ENCODE results near the gene BTG1. TPM values are rescaled to one million over a fixed set of nuclear protein-coding genes. Genes with fewer than 3 reads are reported as not detected.

Gene BTG1
- total RNA-seq, 1 donor from 2014 or later, result 72.2 TPM

DNA sequence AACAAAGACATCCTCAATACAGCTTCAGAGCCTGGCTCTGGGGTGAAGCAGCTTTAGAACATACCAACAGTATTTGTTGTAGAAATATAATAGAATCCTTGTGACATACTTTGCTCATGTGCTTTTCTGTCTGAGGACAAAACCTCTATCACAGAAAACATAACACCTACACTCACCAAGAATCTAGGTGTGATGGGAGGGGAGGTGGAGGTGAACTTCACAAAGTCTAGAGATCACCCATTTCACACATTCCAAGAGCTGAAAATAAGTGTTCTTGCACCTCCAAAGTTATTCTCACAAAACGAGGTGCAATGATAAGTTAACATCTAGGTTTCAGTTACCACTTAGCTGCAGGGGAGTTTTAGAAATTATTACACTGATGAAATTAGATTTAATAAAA lies 32.7 kb upstream of the BTG1 start:
- H3K9me3 Mint-ChIP-seq (ENCODE audit: unreplicated experiment), result no peaks in the 10 kb centered on the region
- H3K27me3 Mint-ChIP-seq (ENCODE audit: unreplicated experiment), result no peaks in the 10 kb centered on the region
- TF ChIP-seq, protein P1, sequence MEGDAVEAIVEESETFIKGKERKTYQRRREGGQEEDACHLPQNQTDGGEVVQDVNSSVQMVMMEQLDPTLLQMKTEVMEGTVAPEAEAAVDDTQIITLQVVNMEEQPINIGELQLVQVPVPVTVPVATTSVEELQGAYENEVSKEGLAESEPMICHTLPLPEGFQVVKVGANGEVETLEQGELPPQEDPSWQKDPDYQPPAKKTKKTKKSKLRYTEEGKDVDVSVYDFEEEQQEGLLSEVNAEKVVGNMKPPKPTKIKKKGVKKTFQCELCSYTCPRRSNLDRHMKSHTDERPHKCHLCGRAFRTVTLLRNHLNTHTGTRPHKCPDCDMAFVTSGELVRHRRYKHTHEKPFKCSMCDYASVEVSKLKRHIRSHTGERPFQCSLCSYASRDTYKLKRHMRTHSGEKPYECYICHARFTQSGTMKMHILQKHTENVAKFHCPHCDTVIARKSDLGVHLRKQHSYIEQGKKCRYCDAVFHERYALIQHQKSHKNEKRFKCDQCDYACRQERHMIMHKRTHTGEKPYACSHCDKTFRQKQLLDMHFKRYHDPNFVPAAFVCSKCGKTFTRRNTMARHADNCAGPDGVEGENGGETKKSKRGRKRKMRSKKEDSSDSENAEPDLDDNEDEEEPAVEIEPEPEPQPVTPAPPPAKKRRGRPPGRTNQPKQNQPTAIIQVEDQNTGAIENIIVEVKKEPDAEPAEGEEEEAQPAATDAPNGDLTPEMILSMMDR (IDR thresholded peaks at IDR 0.05; ENCODE audit: partially characterized antibody, unreplicated experiment), result no peak
- H3K36me3 Mint-ChIP-seq (ENCODE audit: unreplicated experiment), result peaks cover 8% of the 10 kb centered on the region
- H3K27ac Mint-ChIP-seq (ENCODE audit: unreplicated experiment), result no peak overlapping the region
- H3K4me1 Mint-ChIP-seq (ENCODE audit: low read depth, unreplicated experiment), result no peaks in the 10 kb centered on the region
- DNase-seq, result no peak
- no peak overlapping the region for H3K4me3 Mint-ChIP-seq (ENCODE audit: unreplicated experiment)

DNA sequence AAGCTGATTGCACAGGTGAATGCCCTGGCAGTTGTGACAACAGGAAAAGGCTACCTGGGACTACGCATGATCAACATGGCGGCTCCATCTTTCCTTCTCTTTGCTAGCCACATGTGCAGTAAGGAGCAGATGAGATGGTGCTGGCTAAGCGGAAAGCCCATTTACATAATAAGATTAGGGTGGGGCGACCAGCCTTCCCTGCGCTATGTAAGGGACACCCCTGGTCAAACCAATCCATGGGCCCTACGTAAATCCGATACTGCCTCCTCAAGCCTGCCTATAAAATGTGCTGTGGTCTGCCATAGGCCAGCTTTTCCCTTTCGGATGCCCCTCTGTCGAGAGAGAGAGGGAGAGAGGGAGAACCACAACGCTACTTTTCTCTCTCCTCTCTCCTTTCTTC lies 31.0 kb upstream of the BTG1 start:
- Mint-ChIP-seq H3K9me3 (ENCODE audit: unreplicated experiment) (no peaks in the 10 kb centered on the region), H3K4me3 (ENCODE audit: unreplicated experiment) (no peak overlapping the region), H3K27ac (ENCODE audit: unreplicated experiment) (no peak overlapping the region), H3K36me3 (ENCODE audit: unreplicated experiment) (no peaks in the 10 kb centered on the region), H3K4me1 (ENCODE audit: low read depth, unreplicated experiment) (peaks cover 8% of the 10 kb centered on the region), H3K27me3 (ENCODE audit: unreplicated experiment) (no peaks in the 10 kb centered on the region)
- DNase-seq, result no peak
- TF ChIP-seq, protein P1 (IDR thresholded peaks at IDR 0.05; ENCODE audit: partially characterized antibody, unreplicated experiment), result no peak

DNA sequence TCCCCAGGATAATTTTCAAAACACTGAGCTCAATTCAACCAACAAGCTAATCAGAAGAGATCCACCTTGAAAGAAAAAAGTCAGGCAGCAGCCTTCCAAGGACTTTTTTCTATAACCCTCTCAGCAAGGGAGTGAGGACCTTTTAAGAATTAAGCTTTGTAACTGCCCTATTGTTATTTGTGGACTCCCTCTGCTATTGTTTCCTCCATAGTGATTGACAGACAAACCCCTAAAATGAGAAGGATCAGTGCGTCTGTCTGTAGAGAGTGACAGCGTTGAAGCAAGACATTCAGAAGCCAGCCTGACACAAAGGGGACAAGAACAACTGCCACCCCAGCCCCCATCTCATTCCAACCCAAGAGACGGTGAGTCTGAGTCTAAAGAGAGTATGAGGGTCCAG lies 30.3 kb upstream of the BTG1 start:
- Mint-ChIP-seq H3K4me1 (ENCODE audit: low read depth, unreplicated experiment) (peaks cover 11% of the 10 kb centered on the region), H3K4me3 (ENCODE audit: unreplicated experiment) (no peak overlapping the region), H3K36me3 (ENCODE audit: unreplicated experiment) (no peaks in the 10 kb centered on the region), H3K27ac (ENCODE audit: unreplicated experiment) (no peak overlapping the region), H3K9me3 (ENCODE audit: unreplicated experiment) (no peaks in the 10 kb centered on the region), H3K27me3 (ENCODE audit: unreplicated experiment) (no peaks in the 10 kb centered on the region)
- DNase-seq, result no peak
- TF ChIP-seq, protein P1 (IDR thresholded peaks at IDR 0.05; ENCODE audit: partially characterized antibody, unreplicated experiment), result no peak

DNA sequence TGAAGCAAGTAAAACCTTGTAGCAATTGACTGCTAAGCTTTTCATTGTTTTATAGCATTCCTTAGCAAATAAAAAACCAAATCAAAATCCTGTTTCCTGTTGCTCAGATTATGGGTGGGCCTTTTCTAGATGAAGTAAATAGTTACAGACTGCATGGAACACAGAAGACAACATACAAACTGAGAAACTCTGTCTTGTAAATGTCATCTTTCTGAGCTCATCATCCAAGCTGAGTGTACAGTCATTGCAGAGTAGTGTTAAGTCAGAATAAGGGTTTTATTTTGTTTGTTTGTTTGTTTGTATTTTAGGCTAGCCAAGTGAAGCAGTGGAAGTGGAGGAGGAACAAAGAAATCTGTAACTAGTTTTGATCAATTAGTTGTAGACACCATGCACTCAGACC lies 24.4 kb upstream of the BTG1 start:
- no peaks in the 10 kb centered on the region for H3K36me3 Mint-ChIP-seq (ENCODE audit: unreplicated experiment)
- no peak overlapping the region for H3K4me3 Mint-ChIP-seq (ENCODE audit: unreplicated experiment)
- peaks cover 28% of the 10 kb centered on the region for H3K4me1 Mint-ChIP-seq (ENCODE audit: low read depth, unreplicated experiment)
- H3K27me3 Mint-ChIP-seq (ENCODE audit: unreplicated experiment), result peaks cover 2% of the 10 kb centered on the region
- DNase-seq, result no peak
- no peak overlapping the region for H3K27ac Mint-ChIP-seq (ENCODE audit: unreplicated experiment)
- TF ChIP-seq, protein P1 (IDR thresholded peaks at IDR 0.05; ENCODE audit: partially characterized antibody, unreplicated experiment), result no peak
- peaks cover 1% of the 10 kb centered on the region for H3K9me3 Mint-ChIP-seq (ENCODE audit: unreplicated experiment)

DNA sequence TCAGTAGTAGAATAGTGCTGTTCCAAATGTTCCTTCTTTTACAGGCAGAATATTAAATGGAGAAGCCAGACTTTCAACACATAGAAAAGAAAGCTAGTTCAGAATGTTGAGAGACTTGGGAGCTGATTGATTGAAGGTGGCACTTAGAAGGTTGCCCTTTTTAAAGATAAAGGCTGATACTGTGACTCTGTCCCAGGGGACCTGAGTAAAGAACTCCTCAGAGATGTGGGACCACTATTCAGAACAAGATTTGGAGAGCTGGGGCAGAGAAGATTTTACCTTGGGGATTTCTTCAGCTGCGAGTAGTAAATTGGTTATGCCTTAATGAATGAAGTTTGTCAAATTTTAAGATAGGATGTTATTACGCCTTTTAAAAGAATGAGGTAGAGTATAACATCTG lies 21.4 kb upstream of the BTG1 start:
- no peak for DNase-seq
- Mint-ChIP-seq H3K4me1 (ENCODE audit: low read depth, unreplicated experiment) (peaks cover 34% of the 10 kb centered on the region), H3K27ac (ENCODE audit: unreplicated experiment) (no peak overlapping the region), H3K36me3 (ENCODE audit: unreplicated experiment) (no peaks in the 10 kb centered on the region), H3K27me3 (ENCODE audit: unreplicated experiment) (peaks cover 2% of the 10 kb centered on the region), H3K4me3 (ENCODE audit: unreplicated experiment) (peak overlapping the region; percentile 63), H3K9me3 (ENCODE audit: unreplicated experiment) (peaks cover 3% of the 10 kb centered on the region)
- TF ChIP-seq, protein P1 (IDR thresholded peaks at IDR 0.05; ENCODE audit: partially characterized antibody, unreplicated experiment), result no peak

Measured in glutamatergic neuron (in vitro differentiated cells).